OCI-LY7 (cell line): ENCODE results near the gene ERCC6.

Experiments used
- EZH2phosphoT487 ChIP-seq: fragments of 200-600 bp; sonication (generic); IDR thresholded peaks from 2 replicates; pipeline ENCODE4 v1.6.1; 2018; ENCODE audit warnings: low read depth, borderline replicate concordance, mild to moderate bottlenecking, mixed run types, antibody characterized with exemption, low read length, moderate library complexity, mixed read lengths
- TF ChIP-seq, protein P1 (sequence below): fragments of 200-600 bp; sonication (generic); conservative IDR thresholded peaks from 2 replicates; pipeline ENCODE4 v1.5.1; 2014; ENCODE audit warnings: mild to moderate bottlenecking, antibody characterized with exemption, low read length, moderate library complexity, mixed read lengths

DNA sequence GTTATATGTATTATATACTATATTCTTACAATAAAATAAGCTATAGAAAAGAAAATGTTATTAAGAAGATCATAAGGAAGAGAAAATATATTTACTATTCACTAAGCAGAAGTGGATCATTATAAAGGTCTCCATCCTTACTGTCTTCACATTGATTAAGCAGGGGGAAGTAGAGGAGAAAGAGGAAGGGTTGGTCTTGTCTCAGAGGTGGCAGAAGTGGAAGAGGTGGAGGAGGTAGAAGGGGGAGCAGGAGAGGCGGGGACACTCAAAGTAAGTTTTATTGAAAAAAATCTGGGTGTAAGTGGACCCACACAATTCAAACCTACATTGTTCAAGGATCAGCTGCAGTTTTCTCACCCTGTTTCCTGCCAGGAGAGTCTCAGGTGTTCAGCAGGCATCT, 28.9 kb upstream of the ERCC6 start:
- TF ChIP-seq, protein P1, sequence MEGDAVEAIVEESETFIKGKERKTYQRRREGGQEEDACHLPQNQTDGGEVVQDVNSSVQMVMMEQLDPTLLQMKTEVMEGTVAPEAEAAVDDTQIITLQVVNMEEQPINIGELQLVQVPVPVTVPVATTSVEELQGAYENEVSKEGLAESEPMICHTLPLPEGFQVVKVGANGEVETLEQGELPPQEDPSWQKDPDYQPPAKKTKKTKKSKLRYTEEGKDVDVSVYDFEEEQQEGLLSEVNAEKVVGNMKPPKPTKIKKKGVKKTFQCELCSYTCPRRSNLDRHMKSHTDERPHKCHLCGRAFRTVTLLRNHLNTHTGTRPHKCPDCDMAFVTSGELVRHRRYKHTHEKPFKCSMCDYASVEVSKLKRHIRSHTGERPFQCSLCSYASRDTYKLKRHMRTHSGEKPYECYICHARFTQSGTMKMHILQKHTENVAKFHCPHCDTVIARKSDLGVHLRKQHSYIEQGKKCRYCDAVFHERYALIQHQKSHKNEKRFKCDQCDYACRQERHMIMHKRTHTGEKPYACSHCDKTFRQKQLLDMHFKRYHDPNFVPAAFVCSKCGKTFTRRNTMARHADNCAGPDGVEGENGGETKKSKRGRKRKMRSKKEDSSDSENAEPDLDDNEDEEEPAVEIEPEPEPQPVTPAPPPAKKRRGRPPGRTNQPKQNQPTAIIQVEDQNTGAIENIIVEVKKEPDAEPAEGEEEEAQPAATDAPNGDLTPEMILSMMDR, result no peak
- no peak for TF ChIP-seq EZH2phosphoT487
